Suppressor macrophage (primary cell): Measurements from ENCODE around the gene PDZRN3.

Source experiments
- DNase-seq, 4 experiments: peaks; one replicate each; pipeline ENCODE4 v3.0.0-alpha.2; 2020 to 2022

PDZRN3 gene

GRCh38 chr3:73448761-73449301 is 175.9 kb downstream of the PDZRN3 start:
- DNase-seq, result peak; percentile 21 to 43 (median 35)

GRCh38 chr3:73448041-73448440 is 176.7 kb downstream of the PDZRN3 start:
- no peak for DNase-seq

GRCh38 chr3:73447111-73447510 is 177.6 kb downstream of the PDZRN3 start:
- peak; percentile 14 to 57 (median 45) for DNase-seq

- DNase-seq, result no peak
Measured at GRCh38 chr3:73446467-73447110, 178.2 kb downstream of the PDZRN3 start.

- DNase-seq, result no peak
Measured at GRCh38 chr3:73442886-73443285, 181.9 kb downstream of the PDZRN3 start.

- no peak for DNase-seq
Measured at GRCh38 chr3:73442152-73442551, 182.6 kb downstream of the PDZRN3 start.

- no peak for DNase-seq
Measured at GRCh38 chr3:73437828-73438227, 186.9 kb downstream of the PDZRN3 start.

- no peak for DNase-seq
Measured at GRCh38 chr3:73435055-73435454, 189.7 kb downstream of the PDZRN3 start.

- no peak for DNase-seq
Measured at GRCh38 chr3:73433687-73434086, 191.1 kb downstream of the PDZRN3 start.

- DNase-seq, result no peak
Measured at GRCh38 chr3:73433079-73433478, 191.7 kb downstream of the PDZRN3 start.

GRCh38 chr3:73432706-73433032 is 192.1 kb downstream of the PDZRN3 start:
- no peak for DNase-seq

GRCh38 chr3:73432023-73432705 is 192.6 kb downstream of the PDZRN3 start:
- DNase-seq, result peak; percentile 36 to 69 (median 54)

- no peak for DNase-seq
Measured at GRCh38 chr3:73431183-73431900, 193.4 kb downstream of the PDZRN3 start.

GRCh38 chr3:73427048-73427706 is 197.6 kb downstream of the PDZRN3 start:
- no peak for DNase-seq

- no peak for DNase-seq
Measured at GRCh38 chr3:73426606-73427005, 198.1 kb downstream of the PDZRN3 start.

- DNase-seq, result no peak
Measured at GRCh38 chr3:73423116-73423515, 201.6 kb downstream of the PDZRN3 start.

GRCh38 chr3:73422571-73422970 is 202.2 kb downstream of the PDZRN3 start:
- DNase-seq, result peak in 1 of 4 experiments; percentile 14

GRCh38 chr3:73419942-73420341 is 204.8 kb downstream of the PDZRN3 start:
- DNase-seq, result no peak

- DNase-seq, result no peak
Measured at GRCh38 chr3:73419179-73419803, 205.4 kb downstream of the PDZRN3 start.

- no peak for DNase-seq
Measured at GRCh38 chr3:73418681-73419080, 206.1 kb downstream of the PDZRN3 start.

- no peak for DNase-seq
Measured at GRCh38 chr3:73415118-73415517, 209.6 kb downstream of the PDZRN3 start.

- DNase-seq, result no peak
Measured at GRCh38 chr3:73413619-73414018, 211.1 kb downstream of the PDZRN3 start.

- no peak for DNase-seq
Measured at GRCh38 chr3:73411993-73412392, 212.7 kb downstream of the PDZRN3 start.
